Gastroesophageal sphincter (tissue), 3 donors: ENCODE data around the gene LIN28B.

ENCODE experiments used
- CTCF ChIP-seq, 4 experiments: fragments of 200-600 bp in 2 of 4; fragments of 450-650 bp in 2 of 4; sonication (generic) in 1 of 4; IDR thresholded peaks; one replicate each; pipeline ENCODE4 v1.5.1; 2017 to 2019; ENCODE audit warnings: antibody characterized with exemption in 4 of 4, mild to moderate bottlenecking in 2 of 4, moderate library complexity in 2 of 4
- POLR2A ChIP-seq, 2 donors: fragments of 450-650 bp; IDR thresholded peaks; one replicate each; pipeline ENCODE4 v1.6.1; 2017; ENCODE audit warnings: antibody characterized with exemption in 2 of 2, mild to moderate bottlenecking in 2 of 2, moderate library complexity in 1 of 2

GRCh38 chr6:105038259-105038658 lies 81.4 kb downstream of the LIN28B start:
- TF ChIP-seq CTCF (IDR thresholded peaks at IDR 0.05) (no peak), POLR2A (IDR thresholded peaks at IDR 0.05) (no peak)
